WTC11 (cell line): ENCODE data around the gene SNRPA1. TPM values are rescaled to one million over a fixed set of nuclear protein-coding genes. Genes with fewer than 3 reads are reported as not detected.

Experiments
- ATAC-seq: fragments of 200-7000 bp; cut with Tn5 transposase; 2 replicates; pipeline ENCODE4 v1.10.0; 2021; ENCODE audit warnings: mild to moderate bottlenecking, moderate library complexity
- CTCF ChIA-PET: fragments of 300-600 bp; sonication (Branson Sonifier 250); formaldehyde crosslinking; loops from one replicate; lab custom pipeline; 2021; ENCODE audit warnings: antibody characterized with exemption; lab: Charles Lee
- POLR2A ChIA-PET: fragments of 350-600 bp; sonication (Branson Sonifier 250); formaldehyde crosslinking; loops from one replicate; lab custom pipeline; 2021; ENCODE audit warnings: antibody characterized with exemption; lab: Charles Lee
- DNase-seq: peaks from one replicate; pipeline ENCODE4 v3.0.0; 2021; ENCODE audit warnings: low spot score
- H3K27ac Mint-ChIP-seq: 2 replicates; pipeline ENCODE4 v1.8.0; 2021; ENCODE audit warnings: mixed read lengths
- H3K27me3 Mint-ChIP-seq: 2 replicates; pipeline ENCODE4 v1.8.0; 2021; ENCODE audit warnings: low read depth, mild to moderate bottlenecking, moderate library complexity, mixed read lengths
- H3K36me3 Mint-ChIP-seq: 2 replicates; pipeline ENCODE4 v1.8.0; 2021; ENCODE audit warnings: mixed read lengths
- H3K4me1 Mint-ChIP-seq: 2 replicates; pipeline ENCODE4 v1.8.0; 2022; ENCODE audit warnings: mixed read lengths
- H3K4me3 Mint-ChIP-seq: 2 replicates; pipeline ENCODE4 v1.8.0; 2021; ENCODE audit warnings: mild to moderate bottlenecking, moderate library complexity, mixed read lengths
- H3K9me3 Mint-ChIP-seq: 2 replicates; pipeline ENCODE4 v1.8.0; 2021; ENCODE audit warnings: mixed read lengths
- ATF1 ChIP-seq: sonication (generic); formaldehyde crosslinking; IDR thresholded peaks from 2 replicates; pipeline ENCODE4 v1.8.1; 2023; ENCODE audit warnings: mild to moderate bottlenecking, moderate library complexity, missing genetic modification reagents
- ELF4 ChIP-seq: sonication (generic); formaldehyde crosslinking; IDR thresholded peaks from 2 replicates; pipeline ENCODE4 v1.8.1; 2022; ENCODE audit warnings: low read depth, mild to moderate bottlenecking, moderate library complexity, missing genetic modification reagents
- ESRRA ChIP-seq: sonication (generic); formaldehyde crosslinking; IDR thresholded peaks from 2 replicates; pipeline ENCODE4 v1.8.1; 2022; ENCODE audit warnings: mild to moderate bottlenecking, missing genetic modification reagents, borderline replicate concordance
- GRHL2 ChIP-seq: fragments of 250-450 bp; sonication (Bioruptor Pico); IDR thresholded peaks from 2 replicates; pipeline ENCODE4 v1.8.0; 2022; ENCODE audit warnings: mild to moderate bottlenecking, moderate library complexity; ENCODE audit not compliant: insufficient replicate concordance, severe bottlenecking
- IRF2 ChIP-seq: sonication (generic); formaldehyde crosslinking; IDR thresholded peaks from 2 replicates; pipeline ENCODE4 v1.8.0; 2022; ENCODE audit warnings: low read depth, missing genetic modification reagents, borderline replicate concordance
- JAZF1 ChIP-seq: fragments of 250-450 bp; sonication (Bioruptor Pico); IDR thresholded peaks from 2 replicates; pipeline ENCODE4 v1.9.0; 2021; ENCODE audit warnings: moderate library complexity, mild to moderate bottlenecking, inconsistent platforms
- NFYB ChIP-seq: sonication (generic); formaldehyde crosslinking; conservative IDR thresholded peaks from 2 replicates; pipeline ENCODE4 v1.8.0; 2022; ENCODE audit warnings: low read depth, missing genetic modification reagents
- NR2C2 ChIP-seq: sonication (generic); formaldehyde crosslinking; IDR thresholded peaks from 2 replicates; pipeline ENCODE4 v1.8.0; 2022; ENCODE audit warnings: mild to moderate bottlenecking, missing genetic modification reagents
- PRRX2 ChIP-seq: fragments of 250-450 bp; sonication (Bioruptor Pico); IDR thresholded peaks from 2 replicates; pipeline ENCODE4 v1.8.0; 2021; ENCODE audit warnings: mild to moderate bottlenecking
- RELA ChIP-seq: sonication (generic); formaldehyde crosslinking; IDR thresholded peaks from 2 replicates; pipeline ENCODE4 v1.8.1; 2022; ENCODE audit warnings: missing genetic modification reagents, mild to moderate bottlenecking, borderline replicate concordance
- SP1 ChIP-seq: sonication (generic); formaldehyde crosslinking; conservative IDR thresholded peaks from 2 replicates; pipeline ENCODE4 v1.8.1; 2022; ENCODE audit warnings: missing genetic modification reagents
- ZNF263 ChIP-seq: sonication (generic); formaldehyde crosslinking; IDR thresholded peaks from 2 replicates; pipeline ENCODE4 v1.8.1; 2022; ENCODE audit warnings: low read depth, mild to moderate bottlenecking, moderate library complexity, missing genetic modification reagents
- ZNF396 ChIP-seq: fragments of 250-450 bp; sonication (Bioruptor Pico); IDR thresholded peaks from 2 replicates; pipeline ENCODE4 v1.8.0; 2021; ENCODE audit warnings: mild to moderate bottlenecking, moderate library complexity, borderline replicate concordance
- ZNF671 ChIP-seq: fragments of 250-450 bp; sonication (Bioruptor Pico); IDR thresholded peaks from 2 replicates; pipeline ENCODE4 v1.8.0; 2021; ENCODE audit warnings: mild to moderate bottlenecking
- total RNA-seq: library from RNA; stranded (reverse); gene quantifications from 3 replicates; pipeline ENCODE4 v1.2.3, GENCODE V29; 2021
- TF ChIP-seq, protein P1 (sequence below): sonication (generic); formaldehyde crosslinking; IDR thresholded peaks from 2 replicates; pipeline ENCODE4 v1.8.1; 2023; ENCODE audit warnings: mild to moderate bottlenecking, missing genetic modification reagents, moderate library complexity
- TF ChIP-seq, protein P2 (sequence below): sonication (generic); formaldehyde crosslinking; IDR thresholded peaks from 2 replicates; pipeline ENCODE4 v1.8.0; 2022; ENCODE audit warnings: mild to moderate bottlenecking, missing genetic modification reagents
- TF ChIP-seq, protein P3 (sequence below): fragments of 250-450 bp; sonication (Bioruptor Pico); IDR thresholded peaks from 2 replicates; pipeline ENCODE4 v1.8.0; 2021; ENCODE audit warnings: mild to moderate bottlenecking
- TF ChIP-seq, protein P4 (sequence below): sonication (generic); formaldehyde crosslinking; IDR thresholded peaks from 2 replicates; pipeline ENCODE4 v1.8.0; 2022; ENCODE audit warnings: mild to moderate bottlenecking, missing genetic modification reagents
- TF ChIP-seq, protein P5 (sequence below): sonication (generic); formaldehyde crosslinking; IDR thresholded peaks from 2 replicates; pipeline ENCODE4 v1.8.1; 2023; ENCODE audit warnings: mild to moderate bottlenecking, missing genetic modification reagents, borderline replicate concordance

Gene SNRPA1
- total RNA-seq, 1 experiment from 2014 or later: 170 TPM

DNA sequence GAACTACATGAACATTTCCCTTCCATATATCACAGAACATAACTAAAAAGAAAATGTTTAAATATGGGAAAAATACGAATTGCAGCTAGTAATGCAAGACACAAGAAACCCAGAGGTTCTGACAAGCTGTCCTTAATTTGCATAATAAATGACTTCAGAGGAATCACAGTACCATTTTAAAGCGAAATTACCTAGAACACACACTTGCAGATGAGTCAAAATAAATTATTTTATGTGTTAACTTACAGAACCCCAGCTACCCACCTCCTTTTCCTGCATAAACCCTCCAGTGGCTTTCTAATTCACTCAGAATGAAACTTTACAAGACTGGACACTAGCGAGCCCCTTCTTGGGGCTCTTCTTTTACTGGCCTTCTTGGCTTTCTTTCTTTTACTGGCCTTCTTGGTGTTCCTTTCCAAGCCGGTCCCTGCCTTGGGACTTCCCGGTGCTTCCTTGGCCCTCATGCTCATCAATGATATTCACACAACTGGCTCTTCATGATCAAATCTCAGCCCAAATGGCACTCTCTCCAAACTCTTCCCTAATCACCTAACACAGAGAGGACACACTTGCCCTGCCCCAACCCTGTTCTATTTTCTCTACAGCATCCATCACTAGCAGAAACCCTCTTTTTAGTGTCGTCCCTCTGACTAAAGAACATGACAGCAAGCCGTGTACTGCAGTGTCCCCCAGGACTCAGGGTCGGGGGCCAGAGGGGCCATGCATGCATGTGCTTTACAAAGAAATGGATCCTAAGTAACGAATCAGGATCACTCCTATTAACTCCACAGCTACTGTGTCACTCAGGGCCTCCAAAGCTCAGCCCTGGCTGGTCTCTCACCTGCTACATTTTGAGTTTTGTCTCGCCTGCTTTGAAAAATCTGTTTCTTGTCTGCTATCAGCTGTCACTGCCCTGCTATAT, 48.0 kb downstream of the SNRPA1 start (continued):
- TF ChIP-seq RELA (CRISPR knock-in tag): no peak
- no peak for TF ChIP-seq ESRRA

DNA sequence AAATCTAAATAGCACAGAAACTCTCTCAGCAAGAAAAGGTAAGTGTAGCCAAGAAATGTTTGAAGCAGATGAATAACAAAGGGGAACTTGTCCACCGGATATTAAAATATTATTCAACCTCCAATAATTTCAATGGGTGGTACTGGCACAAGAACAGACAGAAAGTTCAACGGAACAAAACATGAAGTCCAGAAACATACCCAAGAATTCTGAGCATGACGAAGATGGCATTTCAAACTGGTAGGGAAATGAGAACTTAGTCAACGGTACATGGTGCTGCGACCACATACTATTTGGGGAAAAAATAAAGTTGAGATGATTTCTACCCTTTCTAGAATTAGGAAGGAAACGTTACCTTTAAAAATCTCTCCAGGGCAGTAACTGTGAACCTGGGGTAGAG, 48.7 kb downstream of the SNRPA1 start:
- H3K4me3 Mint-ChIP-seq: no peak overlapping the region
- POLR2A ChIA-PET: no interaction called here
- H3K27ac Mint-ChIP-seq: no peak overlapping the region
- no peaks in the 10 kb centered on the region for H3K9me3 Mint-ChIP-seq
- H3K4me1 Mint-ChIP-seq: peaks cover 80% of the 10 kb centered on the region
- H3K27me3 Mint-ChIP-seq: no peaks in the 10 kb centered on the region
- no peak for DNase-seq
- CTCF ChIA-PET: interaction anchor here (1.0 to 4.7 kb wide), 2 partner anchors 94 to 239 kb away, joined by 3 to 20 read pairs; no protein-coding TSS in a partner anchor
- peaks cover 14% of the 10 kb centered on the region; the same call in 1 of the 2 replicates for H3K36me3 Mint-ChIP-seq
- ATAC-seq: no peak
- TF ChIP-seq RELA (CRISPR knock-in tag): no peak
- no peak for TF ChIP-seq ZNF263 (CRISPR knock-in tag)
- TF ChIP-seq, protein P1, sequence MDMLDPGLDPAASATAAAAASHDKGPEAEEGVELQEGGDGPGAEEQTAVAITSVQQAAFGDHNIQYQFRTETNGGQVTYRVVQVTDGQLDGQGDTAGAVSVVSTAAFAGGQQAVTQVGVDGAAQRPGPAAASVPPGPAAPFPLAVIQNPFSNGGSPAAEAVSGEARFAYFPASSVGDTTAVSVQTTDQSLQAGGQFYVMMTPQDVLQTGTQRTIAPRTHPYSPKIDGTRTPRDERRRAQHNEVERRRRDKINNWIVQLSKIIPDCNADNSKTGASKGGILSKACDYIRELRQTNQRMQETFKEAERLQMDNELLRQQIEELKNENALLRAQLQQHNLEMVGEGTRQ: no peak
- TF ChIP-seq, protein P2, sequence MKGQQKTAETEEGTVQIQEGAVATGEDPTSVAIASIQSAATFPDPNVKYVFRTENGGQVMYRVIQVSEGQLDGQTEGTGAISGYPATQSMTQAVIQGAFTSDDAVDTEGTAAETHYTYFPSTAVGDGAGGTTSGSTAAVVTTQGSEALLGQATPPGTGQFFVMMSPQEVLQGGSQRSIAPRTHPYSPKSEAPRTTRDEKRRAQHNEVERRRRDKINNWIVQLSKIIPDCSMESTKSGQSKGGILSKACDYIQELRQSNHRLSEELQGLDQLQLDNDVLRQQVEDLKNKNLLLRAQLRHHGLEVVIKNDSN (CRISPR knock-in tag): no peak
- TF ChIP-seq ELF4: no peak
- TF ChIP-seq ZNF396: no peak
- TF ChIP-seq NR2C2 (CRISPR knock-in tag): no peak
- no peak for TF ChIP-seq JAZF1 (CRISPR knock-in tag)
- TF ChIP-seq GRHL2: no peak
- TF ChIP-seq, protein P3, sequence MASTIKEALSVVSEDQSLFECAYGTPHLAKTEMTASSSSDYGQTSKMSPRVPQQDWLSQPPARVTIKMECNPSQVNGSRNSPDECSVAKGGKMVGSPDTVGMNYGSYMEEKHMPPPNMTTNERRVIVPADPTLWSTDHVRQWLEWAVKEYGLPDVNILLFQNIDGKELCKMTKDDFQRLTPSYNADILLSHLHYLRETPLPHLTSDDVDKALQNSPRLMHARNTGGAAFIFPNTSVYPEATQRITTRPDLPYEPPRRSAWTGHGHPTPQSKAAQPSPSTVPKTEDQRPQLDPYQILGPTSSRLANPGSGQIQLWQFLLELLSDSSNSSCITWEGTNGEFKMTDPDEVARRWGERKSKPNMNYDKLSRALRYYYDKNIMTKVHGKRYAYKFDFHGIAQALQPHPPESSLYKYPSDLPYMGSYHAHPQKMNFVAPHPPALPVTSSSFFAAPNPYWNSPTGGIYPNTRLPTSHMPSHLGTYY: no peak
- no peak for TF ChIP-seq PRRX2 (CRISPR knock-in tag)
- no peak for TF ChIP-seq NFYB
- no peak for TF ChIP-seq IRF2 (CRISPR knock-in tag)
- no peak for TF ChIP-seq SP1 (CRISPR knock-in tag)
- TF ChIP-seq, protein P4, sequence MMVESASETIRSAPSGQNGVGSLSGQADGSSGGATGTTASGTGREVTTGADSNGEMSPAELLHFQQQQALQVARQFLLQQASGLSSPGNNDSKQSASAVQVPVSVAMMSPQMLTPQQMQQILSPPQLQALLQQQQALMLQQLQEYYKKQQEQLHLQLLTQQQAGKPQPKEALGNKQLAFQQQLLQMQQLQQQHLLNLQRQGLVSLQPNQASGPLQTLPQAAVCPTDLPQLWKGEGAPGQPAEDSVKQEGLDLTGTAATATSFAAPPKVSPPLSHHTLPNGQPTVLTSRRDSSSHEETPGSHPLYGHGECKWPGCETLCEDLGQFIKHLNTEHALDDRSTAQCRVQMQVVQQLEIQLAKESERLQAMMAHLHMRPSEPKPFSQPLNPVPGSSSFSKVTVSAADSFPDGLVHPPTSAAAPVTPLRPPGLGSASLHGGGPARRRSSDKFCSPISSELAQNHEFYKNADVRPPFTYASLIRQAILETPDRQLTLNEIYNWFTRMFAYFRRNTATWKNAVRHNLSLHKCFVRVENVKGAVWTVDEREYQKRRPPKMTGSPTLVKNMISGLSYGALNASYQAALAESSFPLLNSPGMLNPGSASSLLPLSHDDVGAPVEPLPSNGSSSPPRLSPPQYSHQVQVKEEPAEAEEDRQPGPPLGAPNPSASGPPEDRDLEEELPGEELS: no peak
- TF ChIP-seq ZNF671 (CRISPR knock-in tag): no peak
- TF ChIP-seq, protein P5, sequence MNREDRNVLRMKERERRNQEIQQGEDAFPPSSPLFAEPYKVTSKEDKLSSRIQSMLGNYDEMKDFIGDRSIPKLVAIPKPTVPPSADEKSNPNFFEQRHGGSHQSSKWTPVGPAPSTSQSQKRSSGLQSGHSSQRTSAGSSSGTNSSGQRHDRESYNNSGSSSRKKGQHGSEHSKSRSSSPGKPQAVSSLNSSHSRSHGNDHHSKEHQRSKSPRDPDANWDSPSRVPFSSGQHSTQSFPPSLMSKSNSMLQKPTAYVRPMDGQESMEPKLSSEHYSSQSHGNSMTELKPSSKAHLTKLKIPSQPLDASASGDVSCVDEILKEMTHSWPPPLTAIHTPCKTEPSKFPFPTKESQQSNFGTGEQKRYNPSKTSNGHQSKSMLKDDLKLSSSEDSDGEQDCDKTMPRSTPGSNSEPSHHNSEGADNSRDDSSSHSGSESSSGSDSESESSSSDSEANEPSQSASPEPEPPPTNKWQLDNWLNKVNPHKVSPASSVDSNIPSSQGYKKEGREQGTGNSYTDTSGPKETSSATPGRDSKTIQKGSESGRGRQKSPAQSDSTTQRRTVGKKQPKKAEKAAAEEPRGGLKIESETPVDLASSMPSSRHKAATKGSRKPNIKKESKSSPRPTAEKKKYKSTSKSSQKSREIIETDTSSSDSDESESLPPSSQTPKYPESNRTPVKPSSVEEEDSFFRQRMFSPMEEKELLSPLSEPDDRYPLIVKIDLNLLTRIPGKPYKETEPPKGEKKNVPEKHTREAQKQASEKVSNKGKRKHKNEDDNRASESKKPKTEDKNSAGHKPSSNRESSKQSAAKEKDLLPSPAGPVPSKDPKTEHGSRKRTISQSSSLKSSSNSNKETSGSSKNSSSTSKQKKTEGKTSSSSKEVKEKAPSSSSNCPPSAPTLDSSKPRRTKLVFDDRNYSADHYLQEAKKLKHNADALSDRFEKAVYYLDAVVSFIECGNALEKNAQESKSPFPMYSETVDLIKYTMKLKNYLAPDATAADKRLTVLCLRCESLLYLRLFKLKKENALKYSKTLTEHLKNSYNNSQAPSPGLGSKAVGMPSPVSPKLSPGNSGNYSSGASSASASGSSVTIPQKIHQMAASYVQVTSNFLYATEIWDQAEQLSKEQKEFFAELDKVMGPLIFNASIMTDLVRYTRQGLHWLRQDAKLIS (CRISPR knock-in tag): no peak
- no peak for TF ChIP-seq ATF1 (CRISPR knock-in tag)
